Mesenchymal stem cell (in vitro differentiated cells and primary cell): ENCODE data around the gene CLPSL1.

ENCODE experiments used
- DNase-seq: peaks from one replicate; pipeline ENCODE4 v3.0.0-alpha.2; 2013
- H2AFZ ChIP-seq: one replicate; pipeline ENCODE4 v1.6.1; 2013; ENCODE audit warnings: low read depth, mild to moderate bottlenecking, control low read depth, inconsistent platforms, low read length, moderate library complexity
- H2AK5ac ChIP-seq: 2 replicates; pipeline ENCODE4 v1.6.1; 2013; ENCODE audit warnings: low read length, moderate library complexity, mild to moderate bottlenecking, inconsistent platforms; ENCODE audit not compliant: severe bottlenecking
- H2BK120ac ChIP-seq: one replicate; pipeline ENCODE4 v1.6.1; 2013; ENCODE audit warnings: low read depth, mild to moderate bottlenecking, inconsistent platforms, low read length, moderate library complexity
- H2BK12ac ChIP-seq, 2 experiments: one replicate each; pipeline ENCODE4 v1.6.1; 2013; ENCODE audit warnings: inconsistent platforms in 2 of 2, low read length in 2 of 2, mild to moderate bottlenecking in 2 of 2, moderate library complexity in 2 of 2, control low read depth in 1 of 2
- H2BK15ac ChIP-seq: one replicate; pipeline ENCODE4 v1.6.1; 2013; ENCODE audit warnings: mild to moderate bottlenecking, low read depth, inconsistent platforms; ENCODE audit not compliant: poor library complexity, severe bottlenecking
- H2BK5ac ChIP-seq: 2 replicates; pipeline ENCODE4 v1.6.1; 2013; ENCODE audit warnings: low read depth, mild to moderate bottlenecking, low read length, control low read depth, inconsistent platforms; ENCODE audit not compliant: poor library complexity, severe bottlenecking
- H3K14ac ChIP-seq, 2 experiments: one replicate each; pipeline ENCODE4 v1.6.1; 2013; ENCODE audit warnings: inconsistent platforms in 2 of 2, low read length in 2 of 2, control low read depth in 1 of 2, mild to moderate bottlenecking in 1 of 2, moderate library complexity in 1 of 2
- H3K18ac ChIP-seq, 2 experiments: one replicate each; pipeline ENCODE4 v1.6.1; 2013; ENCODE audit warnings: inconsistent platforms in 2 of 2, low read length in 2 of 2, control low read depth in 1 of 2, low read depth in 1 of 2, mild to moderate bottlenecking in 1 of 2
- H3K23ac ChIP-seq, 2 experiments: one replicate each; pipeline ENCODE4 v1.6.1; 2013; ENCODE audit warnings: inconsistent platforms in 2 of 2, low read length in 2 of 2, mild to moderate bottlenecking in 2 of 2, moderate library complexity in 2 of 2, control low read depth in 1 of 2
- H3K27ac ChIP-seq: 2 replicates; pipeline ENCODE4 v1.5.1; 2013; ENCODE audit warnings: mild to moderate bottlenecking, moderate library complexity, low read length, control low read depth, inconsistent platforms; ENCODE audit not compliant: poor library complexity, severe bottlenecking
- H3K27me3 ChIP-seq, 2 experiments: 2 replicates each; pipeline versions ENCODE4 v1.6.1 to v1.7.0; 2013; ENCODE audit warnings: low read length in 2 of 2, mild to moderate bottlenecking in 2 of 2, moderate library complexity in 2 of 2, control low read depth in 1 of 2, inconsistent platforms in 1 of 2; ENCODE audit not compliant: control insufficient read depth in 1 of 2, insufficient read depth in 1 of 2
- H3K36me3 ChIP-seq, 2 experiments: 2 replicates each; pipeline versions ENCODE4 v1.6.1 to v1.7.0; 2013; ENCODE audit warnings: low read length in 2 of 2, control low read depth in 1 of 2, inconsistent platforms in 1 of 2, low read depth in 1 of 2, mild to moderate bottlenecking in 1 of 2; ENCODE audit not compliant: insufficient read depth in 2 of 2, control insufficient read depth in 1 of 2
- H3K4ac ChIP-seq, 2 experiments: one replicate each; pipeline ENCODE4 v1.6.1; 2013; ENCODE audit warnings: inconsistent platforms in 2 of 2, low read length in 2 of 2, mild to moderate bottlenecking in 2 of 2, moderate library complexity in 2 of 2, control low read depth in 1 of 2, low read depth in 1 of 2
- H3K4me1 ChIP-seq: 2 replicates; pipeline ENCODE4 v1.6.1; 2013; ENCODE audit warnings: low read depth, low read length, control low read depth; ENCODE audit not compliant: control insufficient read depth, insufficient read depth
- H3K4me2 ChIP-seq: 2 replicates; pipeline ENCODE4 v1.6.1; 2013; ENCODE audit warnings: low read length, mild to moderate bottlenecking, inconsistent platforms; ENCODE audit not compliant: poor library complexity, severe bottlenecking
- H3K4me3 ChIP-seq, 2 experiments: 2 replicates each; pipeline versions ENCODE4 v1.5.1 to v1.7.0; 2013; ENCODE audit warnings: low read length in 2 of 2, mild to moderate bottlenecking in 2 of 2, control low read depth in 1 of 2, low read depth in 1 of 2; ENCODE audit not compliant: insufficient read depth in 1 of 2
- H3K79me1 ChIP-seq: replicated peaks from 2 replicates; pipeline ENCODE4 v1.6.1; 2013; ENCODE audit warnings: mild to moderate bottlenecking, control low read depth, low read length, inconsistent platforms; ENCODE audit not compliant: poor library complexity, severe bottlenecking
- H3K9ac ChIP-seq: 2 replicates; pipeline ENCODE4 v1.7.0; 2013; ENCODE audit warnings: mild to moderate bottlenecking, low read length, moderate library complexity
- H3K9me3 ChIP-seq: 2 replicates; pipeline ENCODE4 v1.7.0; 2013; ENCODE audit warnings: mild to moderate bottlenecking, low read length; ENCODE audit not compliant: control insufficient read depth
- H4K8ac ChIP-seq: one replicate; pipeline ENCODE4 v1.6.1; 2013; ENCODE audit warnings: inconsistent platforms, mild to moderate bottlenecking, low read length, moderate library complexity
- H4K91ac ChIP-seq: one replicate; pipeline ENCODE4 v1.6.1; 2013; ENCODE audit warnings: mild to moderate bottlenecking, low read length, inconsistent platforms
- WGBS: methylation state at CpG from one replicate; pipeline ENCODE4 v1.1.7; 2013; ENCODE audit warnings: mixed read lengths; 5-methylcytosine and 5-hydroxymethylcytosine counted together

CLPSL1 gene

GRCh38 chr6:35784200-35784599 is 3.4 kb downstream of the CLPSL1 start:
- 93% methylated on average over 1 of the region's 2 CpGs for WGBS
- Histone ChIP-seq H2BK120ac (no peak overlapping the region), H3K4me1 (no peaks in the 10 kb centered on the region)

GRCh38 chr6:35786272-35786671 is 5.5 kb downstream of the CLPSL1 start:
- no peak overlapping the region for H3K4me3 ChIP-seq
- H3K4me1 ChIP-seq, result no peaks in the 10 kb centered on the region
- H2BK12ac ChIP-seq, result no peak overlapping the region
- H3K4ac ChIP-seq, result no peak overlapping the region
- no peaks in the 10 kb centered on the region for H3K79me1 ChIP-seq
- H3K27ac ChIP-seq, result no peak overlapping the region
- H3K27me3 ChIP-seq, result peaks cover 27 to 77% of the 10 kb centered on the region in 2 experiments
- H3K4me2 ChIP-seq, result no peak overlapping the region
- H2BK15ac ChIP-seq, result no peak overlapping the region
- no peaks in the 10 kb centered on the region for H3K36me3 ChIP-seq
- no peak overlapping the region for H3K18ac ChIP-seq
- H2AFZ ChIP-seq, result no peak overlapping the region
- no peak overlapping the region for H3K23ac ChIP-seq
- no peak for DNase-seq
- no peak overlapping the region for H2BK120ac ChIP-seq
- no peak overlapping the region for H2BK5ac ChIP-seq
- 75% methylated on average over 2 of the region's 2 CpGs for WGBS
- no peak overlapping the region for H2AK5ac ChIP-seq
- H3K14ac ChIP-seq, result no peak overlapping the region
- no peak overlapping the region for H3K9ac ChIP-seq
- H3K9me3 ChIP-seq, result no peaks in the 10 kb centered on the region
- H4K8ac ChIP-seq, result no peak overlapping the region
- H4K91ac ChIP-seq, result no peak overlapping the region

More at GRCh38 chr6:35784200-35784599, 3.4 kb downstream of the CLPSL1 start:
- Histone ChIP-seq H2AK5ac (no peak overlapping the region), H3K27me3 (peaks cover 27 to 73% of the 10 kb centered on the region in 2 experiments), H3K9me3 (no peaks in the 10 kb centered on the region), H4K8ac (no peak overlapping the region), H2BK15ac (no peak overlapping the region), H3K9ac (no peak overlapping the region), H3K79me1 (no peaks in the 10 kb centered on the region), H3K36me3 (no peaks in the 10 kb centered on the region), H3K14ac (no peak overlapping the region), H3K4me3 (no peak overlapping the region), H2AFZ (no peak overlapping the region), H3K27ac (no peak overlapping the region), H3K23ac (no peak overlapping the region), H2BK5ac (no peak overlapping the region), H3K4ac (no peak overlapping the region), H3K18ac (no peak overlapping the region), H2BK12ac (no peak overlapping the region), H4K91ac (no peak overlapping the region), H3K4me2 (no peak overlapping the region)
- no peak for DNase-seq

- Histone ChIP-seq H2AK5ac (no peak overlapping the region), H4K91ac (no peak overlapping the region), H2AFZ (no peak overlapping the region), H3K27ac (no peak overlapping the region), H3K9ac (no peak overlapping the region), H3K9me3 (no peaks in the 10 kb centered on the region), H3K4me3 (no peak overlapping the region), H3K4me1 (no peaks in the 10 kb centered on the region), H3K4me2 (no peak overlapping the region), H2BK12ac (no peak overlapping the region), H2BK5ac (no peak overlapping the region), H3K14ac (no peak overlapping the region), H3K79me1 (no peaks in the 10 kb centered on the region), H3K18ac (no peak overlapping the region), H3K36me3 (no peaks in the 10 kb centered on the region), H2BK120ac (no peak overlapping the region), H3K27me3 (peaks cover 27 to 75% of the 10 kb centered on the region in 2 experiments), H3K23ac (no peak overlapping the region), H2BK15ac (no peak overlapping the region), H4K8ac (no peak overlapping the region), H3K4ac (no peak overlapping the region)
- no peak for DNase-seq
- 78% methylated on average over 25 of the region's 25 CpGs for WGBS
Measured at GRCh38 chr6:35786810-35787209, 6.0 kb downstream of the CLPSL1 start.

- no peak overlapping the region for H3K4me2 ChIP-seq
- H4K8ac ChIP-seq, result no peak overlapping the region
- H2BK12ac ChIP-seq, result no peak overlapping the region
- H3K4me3 ChIP-seq, result no peak overlapping the region
- no peak overlapping the region for H3K18ac ChIP-seq
- no peak overlapping the region for H3K14ac ChIP-seq
- no peaks in the 10 kb centered on the region for H3K36me3 ChIP-seq
- no peak overlapping the region for H2BK5ac ChIP-seq
- no peak overlapping the region for H2AFZ ChIP-seq
- WGBS, result 93% methylated on average over 13 of the region's 13 CpGs
- no peaks in the 10 kb centered on the region for H3K4me1 ChIP-seq
- H2AK5ac ChIP-seq, result no peak overlapping the region
- no peak overlapping the region for H2BK15ac ChIP-seq
- H3K4ac ChIP-seq, result no peak overlapping the region
- H3K27ac ChIP-seq, result no peak overlapping the region
- no peaks in the 10 kb centered on the region for H3K79me1 ChIP-seq
- H3K9ac ChIP-seq, result no peak overlapping the region
- H3K27me3 ChIP-seq, result peaks cover 27 to 74% of the 10 kb centered on the region in 2 experiments
- no peak overlapping the region for H2BK120ac ChIP-seq
- H3K23ac ChIP-seq, result no peak overlapping the region
- no peaks in the 10 kb centered on the region for H3K9me3 ChIP-seq
- DNase-seq, result no peak
- no peak overlapping the region for H4K91ac ChIP-seq
Measured at GRCh38 chr6:35787266-35788218, 6.7 kb downstream of the CLPSL1 start.
